SU-DHL-6 (cell line): Measurements from ENCODE around the gene ACBD4.

Experiments used
- H2AFZ ChIP-seq: fragments of 200-600 bp; sonication (generic); 2 replicates; pipeline ENCODE4 v1.6.1; 2014; ENCODE audit warnings: low read depth, mild to moderate bottlenecking, moderate library complexity, mixed read lengths, antibody characterized with exemption, low read length; ENCODE audit not compliant: severe bottlenecking
- H3F3A ChIP-seq: fragments of 200-600 bp; shearing (Covaris generic); 2 replicates; pipeline ENCODE4 v1.6.0; 2016; ENCODE audit warnings: antibody characterized with exemption, mild to moderate bottlenecking; ENCODE audit not compliant: insufficient read depth
- H3K27ac ChIP-seq: fragments of 200-600 bp; sonication (generic); 2 replicates; pipeline ENCODE4 v1.5.1; 2016; ENCODE audit warnings: low read depth, mild to moderate bottlenecking, low read length, moderate library complexity, mixed read lengths
- H3K27me3 ChIP-seq: fragments of 200-600 bp; sonication (generic), shearing (Covaris generic); 2 replicates; pipeline ENCODE4 v1.6.0; 2014; ENCODE audit warnings: mild to moderate bottlenecking, low read length
- H3K36me3 ChIP-seq: fragments of 200-600 bp; sonication (generic); 2 replicates; pipeline ENCODE4 v1.6.1; 2014; ENCODE audit warnings: mild to moderate bottlenecking, low read length, mixed read lengths
- H3K4me2 ChIP-seq: fragments of 300-600, 200-600 bp; shearing (Covaris generic), sonication (generic); 2 replicates; pipeline ENCODE4 v1.6.0; 2014; ENCODE audit warnings: low read length, low read depth, mild to moderate bottlenecking; ENCODE audit not compliant: poor library complexity, severe bottlenecking
- H3K4me3 ChIP-seq: fragments of 200-600 bp; sonication (generic); 2 replicates; pipeline ENCODE4 v1.5.1; 2014; ENCODE audit warnings: antibody characterized with exemption, low read length, mild to moderate bottlenecking, mixed read lengths; ENCODE audit not compliant: insufficient read depth, poor library complexity, severe bottlenecking
- H3K79me2 ChIP-seq: fragments of 200-600 bp; sonication (generic); 2 replicates; pipeline ENCODE4 v1.6.1; 2014; ENCODE audit warnings: mild to moderate bottlenecking, low read length, moderate library complexity; ENCODE audit not compliant: insufficient read depth
- H3K9ac ChIP-seq: fragments of 200-600 bp; sonication (generic); 2 replicates; pipeline ENCODE4 v1.7.0; 2014; ENCODE audit warnings: mild to moderate bottlenecking, low read length
- H3K9me2 ChIP-seq: fragments of 200-600 bp; sonication (generic); replicated peaks from 2 replicates; pipeline ENCODE4 v1.6.1; 2014; ENCODE audit warnings: low read length; ENCODE audit not compliant: insufficient read depth
- H3K9me3 ChIP-seq: fragments of 200-600 bp; sonication (generic); 2 replicates; pipeline ENCODE4 v1.6.1; 2014; ENCODE audit warnings: low read length, mixed read lengths; ENCODE audit not compliant: insufficient read depth
- H4K20me1 ChIP-seq: fragments of 200-600 bp; sonication (generic); 2 replicates; pipeline ENCODE4 v1.6.1; 2014; ENCODE audit warnings: low read depth, mild to moderate bottlenecking, antibody characterized with exemption, low read length, moderate library complexity, mixed read lengths
- EZH2phosphoT487 ChIP-seq: fragments of 200-600 bp; sonication (generic), shearing (Covaris generic); conservative IDR thresholded peaks from 2 replicates; pipeline ENCODE4 v1.6.1; 2018; ENCODE audit warnings: mild to moderate bottlenecking, antibody characterized with exemption, low read length, moderate library complexity, mixed read lengths
- TF ChIP-seq, protein P1 (sequence below): fragments of 200-600 bp; sonication (generic); IDR thresholded peaks from one replicate; pipeline ENCODE4 v1.5.1; 2017; ENCODE audit warnings: antibody characterized with exemption, mild to moderate bottlenecking, low read length, moderate library complexity; ENCODE audit not compliant: insufficient read depth, poor library complexity, severe bottlenecking

ACBD4 gene

GRCh38 chr17:45135192-45135977, at the start of gene ACBD4:
Gene ACBD4, plus strand, starts transcription at chr17:45135687. Its CDS starts 458 bp downstream, at chr17:45136145.
- peak within 1 kb of the TSS; percentile 88 for H2AFZ ChIP-seq
- no peaks in the 10 kb centered on the region for H3K27me3 ChIP-seq
- H3K27ac ChIP-seq = no peak within 1 kb of the TSS
- H3K9me3 ChIP-seq = no peaks in the 10 kb centered on the region
- peak within 1 kb of the TSS; percentile 58 for H3K4me2 ChIP-seq
- TF ChIP-seq EZH2phosphoT487 = no peak
- TF ChIP-seq, protein P1, sequence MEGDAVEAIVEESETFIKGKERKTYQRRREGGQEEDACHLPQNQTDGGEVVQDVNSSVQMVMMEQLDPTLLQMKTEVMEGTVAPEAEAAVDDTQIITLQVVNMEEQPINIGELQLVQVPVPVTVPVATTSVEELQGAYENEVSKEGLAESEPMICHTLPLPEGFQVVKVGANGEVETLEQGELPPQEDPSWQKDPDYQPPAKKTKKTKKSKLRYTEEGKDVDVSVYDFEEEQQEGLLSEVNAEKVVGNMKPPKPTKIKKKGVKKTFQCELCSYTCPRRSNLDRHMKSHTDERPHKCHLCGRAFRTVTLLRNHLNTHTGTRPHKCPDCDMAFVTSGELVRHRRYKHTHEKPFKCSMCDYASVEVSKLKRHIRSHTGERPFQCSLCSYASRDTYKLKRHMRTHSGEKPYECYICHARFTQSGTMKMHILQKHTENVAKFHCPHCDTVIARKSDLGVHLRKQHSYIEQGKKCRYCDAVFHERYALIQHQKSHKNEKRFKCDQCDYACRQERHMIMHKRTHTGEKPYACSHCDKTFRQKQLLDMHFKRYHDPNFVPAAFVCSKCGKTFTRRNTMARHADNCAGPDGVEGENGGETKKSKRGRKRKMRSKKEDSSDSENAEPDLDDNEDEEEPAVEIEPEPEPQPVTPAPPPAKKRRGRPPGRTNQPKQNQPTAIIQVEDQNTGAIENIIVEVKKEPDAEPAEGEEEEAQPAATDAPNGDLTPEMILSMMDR = peak; percentile 100
- no peaks in the 10 kb centered on the region for H3K36me3 ChIP-seq
- peak within 1 kb of the TSS; percentile 49 for H3K4me3 ChIP-seq
- H3K9me2 ChIP-seq = no peaks in the 10 kb centered on the region
- peak within 1 kb of the TSS; percentile 51 for H3K9ac ChIP-seq
- peaks cover 4% of the 10 kb centered on the region; the same call in 1 of the 2 replicates for H3F3A ChIP-seq
- H4K20me1 ChIP-seq = no peaks in the 10 kb centered on the region
- no peaks in the 10 kb centered on the region for H3K79me2 ChIP-seq

DNA sequence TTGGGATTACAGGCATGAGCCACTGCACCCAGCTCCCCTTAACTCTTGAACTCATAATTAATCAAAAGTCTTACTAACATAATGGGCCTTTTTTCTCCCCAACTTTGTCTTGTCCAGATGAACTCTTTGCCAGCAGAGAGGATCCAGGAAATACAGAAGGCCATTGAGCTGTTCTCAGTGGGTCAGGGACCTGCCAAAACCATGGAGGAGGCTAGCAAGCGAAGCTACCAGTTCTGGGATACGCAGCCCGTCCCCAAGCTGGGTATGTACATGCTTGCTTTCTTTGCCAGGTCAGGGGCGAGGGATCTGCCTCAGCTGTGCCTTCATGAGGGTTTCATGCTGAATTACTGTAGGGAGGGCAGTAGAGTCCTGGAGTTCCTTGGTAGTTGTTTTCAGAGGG, 49.1 kb upstream of the ACBD4 start:
- Histone ChIP-seq H2AFZ (no peak overlapping the region), H3K79me2 (no peaks in the 10 kb centered on the region), H3K27ac (no peak overlapping the region), H3K9ac (no peak overlapping the region), H3K9me2 (no peaks in the 10 kb centered on the region), H3F3A (no peaks in the 10 kb centered on the region), H3K4me3 (no peak overlapping the region), H4K20me1 (no peaks in the 10 kb centered on the region), H3K4me2 (no peak overlapping the region), H3K9me3 (no peaks in the 10 kb centered on the region), H3K36me3 (peaks cover 21% of the 10 kb centered on the region; the same call in 1 of the 2 replicates), H3K27me3 (no peaks in the 10 kb centered on the region)
- no peak for TF ChIP-seq EZH2phosphoT487
- TF ChIP-seq, protein P1 = no peak

DNA sequence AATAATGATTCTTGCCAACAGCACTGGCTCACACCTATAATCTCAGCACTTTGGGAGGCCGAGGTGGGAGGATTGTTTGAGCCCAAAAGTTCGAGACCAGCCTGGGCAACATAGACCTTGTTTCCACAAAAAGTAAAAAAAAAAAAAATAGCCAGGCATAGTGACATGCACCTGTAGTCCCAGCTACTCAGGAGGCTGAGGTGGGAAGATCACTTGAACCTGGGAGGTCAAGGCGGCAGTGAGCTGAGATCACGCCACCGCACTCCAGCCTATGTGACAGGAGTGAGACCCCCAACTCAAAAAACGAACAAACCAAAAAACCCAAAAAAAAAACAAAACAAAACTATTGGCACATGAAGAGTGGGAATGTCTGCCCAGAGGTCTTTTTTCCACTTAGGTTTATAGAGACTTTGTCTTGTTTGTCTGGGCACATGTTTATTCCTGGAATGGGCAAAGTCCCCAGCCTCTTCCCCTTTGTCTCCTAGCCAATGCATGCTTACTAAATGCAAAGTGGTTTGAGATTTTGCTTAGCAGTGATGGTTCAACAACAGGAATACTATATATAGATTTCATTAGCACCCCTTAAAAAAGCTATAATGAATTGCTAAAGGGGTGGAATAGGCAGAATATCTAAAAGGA, 48.5 kb upstream of the ACBD4 start:
- TF ChIP-seq EZH2phosphoT487 = no peak
- TF ChIP-seq, protein P1 = no peak
- no peak overlapping the region for H3K4me3 ChIP-seq
- H3K36me3 ChIP-seq = peaks cover 15% of the 10 kb centered on the region; the same call in 1 of the 2 replicates
- H3F3A ChIP-seq = no peaks in the 10 kb centered on the region
- no peaks in the 10 kb centered on the region for H3K9me3 ChIP-seq
- no peaks in the 10 kb centered on the region for H3K9me2 ChIP-seq
- H3K27ac ChIP-seq = no peak overlapping the region
- H3K79me2 ChIP-seq = no peaks in the 10 kb centered on the region
- no peaks in the 10 kb centered on the region for H4K20me1 ChIP-seq
- H3K9ac ChIP-seq = no peak overlapping the region
- H3K27me3 ChIP-seq = no peaks in the 10 kb centered on the region
- H3K4me2 ChIP-seq = no peak overlapping the region
- H2AFZ ChIP-seq = no peak overlapping the region
